ENCODE results near the gene PRDM2.

The PRDM2 gene

GRCh38 chr1:13775459-13775858 is 75.5 kb downstream of the PRDM2 start:
- H3K4me3 ChIP-seq (ENCODE audit: low read length), result no peak overlapping the region
- no peak for TF ChIP-seq ZNF274 (IDR thresholded peaks at IDR 0.05; ENCODE audit: low read depth, low read length)

- no peak overlapping the region for H3K4me3 ChIP-seq (ENCODE audit: low read length)
Observed at GRCh38 chr1:13775916-13776315, 75.9 kb downstream of the PRDM2 start.

GRCh38 chr1:13778431-13778830 is 78.4 kb downstream of the PRDM2 start:
- TF ChIP-seq ZNF274 (IDR thresholded peaks at IDR 0.05; ENCODE audit: low read depth, low read length), result no peak
- H3K4me3 ChIP-seq (ENCODE audit: low read length), result no peak overlapping the region

More at GRCh38 chr1:13775916-13776315, 75.9 kb downstream of the PRDM2 start:
- TF ChIP-seq ZNF274 (IDR thresholded peaks at IDR 0.05; ENCODE audit: low read depth, low read length), result no peak

- H3K4me3 ChIP-seq (ENCODE audit: low read length), result no peak overlapping the region
- no peak for TF ChIP-seq ZNF274 (IDR thresholded peaks at IDR 0.05; ENCODE audit: low read depth, low read length)
Observed at GRCh38 chr1:13779930-13780329, 79.9 kb downstream of the PRDM2 start.

GRCh38 chr1:13780780-13781179 is 80.8 kb downstream of the PRDM2 start:
- H3K4me3 ChIP-seq (ENCODE audit: low read length), result no peak overlapping the region
- no peak for TF ChIP-seq ZNF274 (IDR thresholded peaks at IDR 0.05; ENCODE audit: low read depth, low read length)

- no peak overlapping the region for H3K4me3 ChIP-seq (ENCODE audit: low read length)
- TF ChIP-seq ZNF274 (IDR thresholded peaks at IDR 0.05; ENCODE audit: low read depth, low read length), result no peak
Observed at GRCh38 chr1:13781228-13781627, 81.2 kb downstream of the PRDM2 start.

- no peak for TF ChIP-seq ZNF274 (IDR thresholded peaks at IDR 0.05; ENCODE audit: low read depth, low read length)
- H3K4me3 ChIP-seq (ENCODE audit: low read length), result no peak overlapping the region
Observed at GRCh38 chr1:13781907-13782633, 82.1 kb downstream of the PRDM2 start.

GRCh38 chr1:13782634-13783360 is 82.8 kb downstream of the PRDM2 start:
- no peak overlapping the region for H3K4me3 ChIP-seq (ENCODE audit: low read length)
- no peak for TF ChIP-seq ZNF274 (IDR thresholded peaks at IDR 0.05; ENCODE audit: low read depth, low read length)

- TF ChIP-seq ZNF274 (IDR thresholded peaks at IDR 0.05; ENCODE audit: low read depth, low read length), result no peak
- H3K4me3 ChIP-seq (ENCODE audit: low read length), result no peak overlapping the region
Observed at GRCh38 chr1:13783551-13783950, 83.6 kb downstream of the PRDM2 start.

- H3K4me3 ChIP-seq (ENCODE audit: low read length), result no peak overlapping the region
- no peak for TF ChIP-seq ZNF274 (IDR thresholded peaks at IDR 0.05; ENCODE audit: low read depth, low read length)
Observed at GRCh38 chr1:13784971-13785370, 85.0 kb downstream of the PRDM2 start.

GRCh38 chr1:13786541-13786940 is 86.6 kb downstream of the PRDM2 start:
- no peak overlapping the region for H3K4me3 ChIP-seq (ENCODE audit: low read length)
- no peak for TF ChIP-seq ZNF274 (IDR thresholded peaks at IDR 0.05; ENCODE audit: low read depth, low read length)

GRCh38 chr1:13788795-13789194 is 88.8 kb downstream of the PRDM2 start:
- TF ChIP-seq ZNF274 (IDR thresholded peaks at IDR 0.05; ENCODE audit: low read depth, low read length), result no peak
- no peak overlapping the region for H3K4me3 ChIP-seq (ENCODE audit: low read length)

- TF ChIP-seq ZNF274 (IDR thresholded peaks at IDR 0.05; ENCODE audit: low read depth, low read length), result no peak
- H3K4me3 ChIP-seq (ENCODE audit: low read length), result no peak overlapping the region
Observed at GRCh38 chr1:13790290-13791030, 90.5 kb downstream of the PRDM2 start.

GRCh38 chr1:13792419-13792818 is 92.4 kb downstream of the PRDM2 start:
- no peak for TF ChIP-seq ZNF274 (IDR thresholded peaks at IDR 0.05; ENCODE audit: low read depth, low read length)
- H3K4me3 ChIP-seq (ENCODE audit: low read length), result no peak overlapping the region

All from GM08714 (cell line).